Activated gamma-delta T cell treated with Interleukin-2 at 50 U/mL for 16 hours (primary cell): Measurements from ENCODE around the gene B9D2.

Source experiments
- DNase-seq: peaks from one replicate; pipeline ENCODE4 v3.0.0-alpha.2; 2020

The B9D2 gene

GRCh38 chr19:41307954-41308449 lies 55.9 kb downstream of the B9D2 start:
- DNase-seq, result no peak

DNA sequence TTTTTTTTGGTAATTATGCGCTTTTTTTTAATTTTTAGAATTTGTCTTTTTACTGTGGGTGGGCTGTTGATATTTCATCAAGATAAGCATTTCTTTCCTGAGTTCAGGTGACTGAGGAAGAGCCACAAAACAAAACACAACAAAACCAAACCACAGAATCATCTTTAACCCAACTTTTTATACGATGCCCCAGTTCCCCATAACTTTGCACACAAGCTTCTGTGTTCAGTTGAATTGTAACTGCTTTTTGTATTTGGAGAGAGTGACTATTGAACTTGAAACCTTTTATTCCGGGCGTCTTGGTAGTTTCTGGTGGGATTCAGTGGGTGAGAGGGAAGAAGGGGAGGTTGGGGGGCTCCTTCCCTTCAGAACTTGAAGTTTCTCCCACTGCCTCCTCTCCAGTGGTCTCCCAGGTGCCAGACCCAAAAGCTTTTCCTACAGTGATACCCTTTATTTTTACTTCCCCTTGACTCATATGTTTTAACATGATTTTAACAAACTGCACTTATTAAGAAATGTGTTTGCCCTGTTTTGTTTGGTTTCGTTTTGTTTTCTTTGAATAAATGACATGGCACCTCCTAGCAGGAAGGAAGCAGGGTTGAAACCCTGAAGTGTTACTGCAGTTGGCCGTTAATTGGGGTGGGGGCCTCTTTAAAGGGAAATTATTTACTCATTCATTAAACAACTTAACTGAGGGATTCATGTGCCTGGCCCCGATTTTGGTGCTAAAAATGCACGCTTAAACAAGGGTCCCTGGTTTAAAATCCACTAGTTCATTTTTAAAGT lies 56.7 kb downstream of the B9D2 start:
- no peak for DNase-seq

GRCh38 chr19:41305927-41306793 lies 57.8 kb downstream of the B9D2 start:
- DNase-seq, result no peak

DNA sequence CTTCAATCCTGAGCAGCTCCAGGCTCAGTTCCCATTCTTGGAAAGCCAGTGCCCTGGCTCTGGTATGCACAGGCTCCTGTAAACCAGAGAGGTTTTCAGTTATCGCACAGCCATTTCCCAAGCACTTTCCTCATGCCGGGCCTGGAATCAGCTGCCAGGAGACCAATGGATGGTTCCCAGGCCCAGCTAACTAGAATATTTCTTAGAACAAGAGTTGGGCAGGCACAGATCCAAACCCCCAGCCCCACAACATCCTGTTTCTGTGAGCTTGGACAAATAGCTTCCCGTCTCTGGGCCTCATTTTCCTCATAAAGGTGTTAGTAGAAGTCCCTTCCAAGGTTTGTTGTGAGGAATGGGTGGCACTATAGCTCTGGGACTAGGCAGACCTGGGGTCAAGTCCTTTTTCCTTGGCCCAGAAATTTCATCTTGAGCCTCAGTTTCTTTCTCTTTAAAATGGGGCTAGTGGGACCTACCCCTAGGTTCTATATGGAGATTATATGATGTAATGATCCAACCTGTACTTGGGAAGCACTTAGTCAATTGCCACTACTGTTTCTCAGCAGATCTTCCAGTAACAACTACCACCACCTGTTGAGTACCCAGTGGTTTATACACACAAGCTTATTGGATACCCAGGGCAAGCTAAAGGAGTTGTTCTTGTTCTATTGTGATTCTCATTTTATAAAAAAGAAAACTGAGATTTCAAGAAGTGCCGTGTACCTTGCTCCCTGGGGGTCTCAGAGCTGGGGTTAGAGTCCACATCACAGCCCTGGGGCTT lies 59.1 kb downstream of the B9D2 start:
- DNase-seq, result no peak
